Activated effector memory CD4-positive, alpha-beta T cell treated with anti-CD3 and anti-CD28 coated beads, Interleukin-2, amount 50 U/mL, for 16 hours (primary cell): ENCODE data around the gene TRAPPC12.

Experiments
- DNase-seq: peaks from one replicate; pipeline ENCODE4 v3.0.0-alpha.2; 2020

TRAPPC12 gene

GRCh38 chr2:3409627-3410170 lies 30.2 kb downstream of the TRAPPC12 start:
- DNase-seq = no peak

GRCh38 chr2:3411103-3411502 lies 31.6 kb downstream of the TRAPPC12 start:
- no peak for DNase-seq

DNA sequence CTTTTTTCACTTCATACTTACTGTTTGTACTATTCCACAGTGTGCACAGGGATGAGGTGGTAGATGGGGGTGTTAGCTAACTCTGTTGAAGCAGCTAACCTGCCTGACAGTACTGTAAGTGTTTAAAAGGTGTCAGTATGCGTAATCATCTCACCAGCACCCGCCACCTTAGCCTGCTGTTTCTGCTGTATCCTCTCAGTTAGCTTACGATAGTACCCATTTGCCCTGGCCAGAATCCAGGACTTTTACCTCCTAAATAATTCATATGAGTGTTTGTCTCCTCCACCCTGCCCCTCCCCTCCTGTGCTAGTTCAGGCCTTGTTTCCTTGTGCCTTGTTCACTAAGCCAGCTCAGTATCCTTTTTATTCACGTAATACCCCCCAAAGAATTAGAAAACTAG lies 34.2 kb downstream of the TRAPPC12 start:
- DNase-seq = no peak

- no peak for DNase-seq
Observed at GRCh38 chr2:3414133-3414860, 34.8 kb downstream of the TRAPPC12 start.

- no peak for DNase-seq
Observed at GRCh38 chr2:3418766-3419404, 39.4 kb downstream of the TRAPPC12 start.

DNA sequence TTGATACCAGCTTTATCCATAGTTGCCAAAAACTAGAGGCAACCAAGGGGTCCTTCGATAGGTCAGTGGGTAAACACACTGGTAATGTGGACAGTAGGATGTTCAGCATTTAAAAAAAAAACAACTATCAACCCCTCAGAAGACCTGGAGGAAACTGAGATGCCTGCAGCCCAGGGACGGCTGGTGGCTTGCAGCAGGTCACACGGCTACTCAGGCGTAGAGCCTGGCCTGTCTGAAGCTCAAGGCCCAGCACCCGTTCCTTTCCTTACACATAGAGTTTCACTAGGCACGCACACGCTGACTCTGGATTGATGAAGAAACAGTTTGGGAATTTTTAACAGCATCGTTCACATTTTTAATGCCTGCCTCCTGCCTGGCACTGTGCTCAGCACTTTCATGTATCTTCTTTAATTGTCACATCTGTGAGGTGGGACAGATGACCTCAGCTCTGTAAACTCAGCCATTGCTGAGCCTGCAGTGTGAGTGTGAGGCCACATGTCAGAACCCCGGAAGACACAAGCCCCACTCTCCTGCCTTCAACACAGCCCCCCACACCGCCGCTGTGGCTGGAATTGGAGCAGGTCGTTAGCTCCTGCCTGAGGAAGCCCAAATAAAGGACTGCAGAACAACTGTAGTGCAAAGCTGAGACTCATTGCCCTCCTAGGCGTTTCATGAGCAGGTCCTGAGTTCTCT lies 40.7 kb downstream of the TRAPPC12 start:
- no peak for DNase-seq

DNA sequence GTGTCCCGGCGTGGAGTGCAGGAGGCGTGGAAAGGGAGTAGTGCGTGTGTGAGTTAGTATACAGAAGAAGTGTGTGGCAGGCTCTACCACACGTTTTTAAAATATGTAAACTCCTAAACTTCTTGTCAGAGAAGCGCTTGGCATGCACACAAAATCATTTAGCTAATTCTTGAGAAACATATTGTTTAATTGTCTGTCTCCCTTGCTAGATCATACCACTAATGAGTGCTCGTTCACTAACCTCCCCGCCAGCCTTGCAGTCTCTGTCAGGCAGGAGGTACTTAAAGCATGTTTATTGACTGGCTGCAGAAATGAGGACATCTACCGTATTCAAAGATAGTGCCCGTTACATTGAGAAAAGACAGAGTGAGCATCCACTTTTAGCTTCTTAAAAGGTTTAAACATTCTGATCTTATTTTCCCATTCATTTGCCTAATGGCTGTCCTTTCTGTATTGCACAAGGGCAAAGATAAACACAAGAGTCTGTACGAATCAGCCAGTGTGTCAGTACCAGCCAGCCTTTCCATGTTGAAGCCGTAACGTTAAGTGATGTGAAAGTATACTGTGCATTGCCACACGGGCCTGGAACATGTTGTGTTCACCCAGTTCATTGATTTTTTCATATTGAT lies 41.4 kb downstream of the TRAPPC12 start:
- no peak for DNase-seq

DNA sequence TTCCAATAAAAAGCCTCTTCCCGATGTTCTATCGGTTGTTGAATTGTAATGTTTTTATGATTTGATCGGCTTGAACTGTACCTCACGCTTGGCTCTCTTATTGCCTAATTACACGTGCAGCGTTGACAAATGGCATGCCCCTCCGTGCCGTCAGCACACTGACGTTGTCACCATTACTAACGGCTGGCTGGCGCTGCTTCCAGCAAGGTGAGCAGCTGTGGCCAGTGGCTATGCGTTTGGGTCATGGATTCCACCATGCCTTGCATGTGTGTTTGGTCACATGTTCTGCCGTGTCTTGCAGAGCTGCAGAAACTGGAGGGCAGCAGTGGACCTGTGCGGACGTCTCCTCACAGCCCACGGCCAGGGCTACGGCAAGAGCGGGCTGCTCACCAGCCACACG lies 42.1 kb downstream of the TRAPPC12 start:
- DNase-seq = no peak

DNA sequence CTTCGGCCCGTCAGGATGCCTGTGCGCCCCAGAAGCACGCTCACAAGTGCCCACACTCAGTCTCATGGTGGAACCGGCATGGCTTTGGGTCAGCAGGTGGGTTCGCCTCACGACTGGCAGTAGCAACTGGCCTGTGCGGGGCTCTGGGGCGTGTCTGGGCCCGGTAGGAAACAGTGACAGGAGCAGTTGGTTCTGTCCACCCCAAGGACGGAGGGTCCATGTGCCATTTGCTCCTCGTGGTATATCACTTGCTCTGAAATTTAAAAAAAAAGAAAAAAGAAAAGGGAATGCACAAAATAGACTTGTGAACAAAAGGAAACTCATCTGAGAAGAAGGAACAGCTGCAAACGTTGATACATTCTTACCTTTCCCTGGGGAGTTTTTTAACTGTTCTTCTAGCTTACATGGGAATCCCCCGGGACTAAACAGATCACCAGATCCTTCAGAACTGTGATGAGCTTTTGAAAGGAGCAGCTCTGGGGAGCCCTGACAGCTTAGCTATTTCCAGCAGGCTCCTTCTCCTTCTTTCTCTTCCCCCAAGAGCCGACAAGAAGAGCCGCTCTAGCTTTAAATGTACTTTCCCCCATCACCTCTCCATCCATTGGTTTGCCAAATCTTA lies 42.8 kb downstream of the TRAPPC12 start:
- no peak for DNase-seq

- peak; percentile 91 for DNase-seq
Observed at GRCh38 chr2:3423492-3424170, 44.1 kb downstream of the TRAPPC12 start.

DNA sequence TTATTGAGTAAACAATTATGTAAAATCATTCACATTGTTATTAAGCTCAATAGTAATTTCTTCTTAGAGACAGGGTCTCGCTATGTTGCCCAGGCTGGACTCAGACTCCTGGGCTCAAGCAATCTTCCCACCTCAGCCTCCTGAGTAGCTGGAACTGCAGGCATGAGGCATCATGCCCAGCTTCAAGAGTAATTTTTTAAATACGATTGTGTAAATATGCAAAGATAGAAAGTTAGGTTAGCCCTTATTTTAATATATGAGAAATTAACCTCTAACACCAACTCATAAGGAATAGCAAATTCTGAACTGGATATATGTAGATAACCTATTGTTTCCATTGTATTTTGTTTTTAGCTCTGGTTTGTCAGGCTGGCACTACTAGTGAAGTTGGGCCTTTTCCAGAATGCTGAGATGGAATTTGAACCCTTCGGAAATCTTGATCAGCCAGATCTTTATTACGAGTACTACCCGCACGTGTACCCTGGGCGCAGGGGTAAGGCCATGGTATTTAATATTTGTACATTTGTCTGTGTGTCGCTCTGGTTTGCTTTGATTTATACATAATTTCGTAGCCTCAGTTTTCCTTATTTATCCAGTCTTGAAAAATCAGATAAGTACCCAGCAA lies 44.8 kb downstream of the TRAPPC12 start:
- DNase-seq = no peak

DNA sequence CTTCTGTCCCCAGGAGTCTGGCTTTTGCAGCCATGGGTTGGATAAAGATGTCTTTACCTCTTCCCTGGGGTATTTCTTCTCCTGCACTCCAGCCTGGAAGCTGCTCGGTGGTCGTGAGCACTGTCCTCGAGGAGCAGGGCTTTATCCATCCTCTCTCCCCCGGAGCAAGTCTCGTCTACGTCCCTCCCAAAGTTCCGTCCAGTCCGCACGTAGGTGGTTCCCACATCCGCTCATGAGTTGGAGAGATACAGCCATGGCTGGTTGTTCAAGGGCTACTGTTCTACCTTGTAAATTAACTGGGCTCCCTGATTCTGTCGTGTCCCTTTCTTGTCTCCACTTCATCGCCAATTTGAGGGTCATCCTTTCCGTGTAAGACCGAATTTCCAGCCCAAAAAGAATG lies 47.1 kb downstream of the TRAPPC12 start:
- DNase-seq = no peak

GRCh38 chr2:3427272-3427671 lies 47.8 kb downstream of the TRAPPC12 start:
- no peak for DNase-seq

DNA sequence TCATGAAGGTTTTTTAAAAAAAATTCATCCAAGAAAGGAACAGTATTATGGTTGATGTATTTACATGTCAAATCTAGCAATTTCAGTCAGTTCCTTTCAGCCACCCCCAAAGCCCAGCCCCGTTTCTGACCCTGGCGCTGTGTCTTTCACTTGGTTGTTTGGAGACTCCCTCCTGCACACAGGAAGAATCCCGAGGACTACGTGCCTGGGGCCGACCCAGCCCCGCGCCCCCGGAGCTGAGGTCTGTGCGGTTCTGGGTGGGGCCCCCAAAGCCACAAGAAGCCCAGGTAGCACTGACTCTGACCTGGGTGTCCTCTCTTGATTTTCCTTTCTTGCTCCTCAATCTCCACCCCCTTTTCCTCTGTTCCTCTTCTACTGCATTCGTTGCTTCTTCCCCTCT lies 49.1 kb downstream of the TRAPPC12 start:
- no peak for DNase-seq

- no peak for DNase-seq
Observed at GRCh38 chr2:3429066-3429610, 49.6 kb downstream of the TRAPPC12 start.

- no peak for DNase-seq
Observed at GRCh38 chr2:3430172-3430571, 50.7 kb downstream of the TRAPPC12 start.

GRCh38 chr2:3430740-3431490 lies 51.4 kb downstream of the TRAPPC12 start:
- DNase-seq = no peak

- DNase-seq = no peak
Observed at GRCh38 chr2:3432067-3432466, 52.6 kb downstream of the TRAPPC12 start.

- no peak for DNase-seq
Observed at GRCh38 chr2:3432693-3433338, 53.3 kb downstream of the TRAPPC12 start.

DNA sequence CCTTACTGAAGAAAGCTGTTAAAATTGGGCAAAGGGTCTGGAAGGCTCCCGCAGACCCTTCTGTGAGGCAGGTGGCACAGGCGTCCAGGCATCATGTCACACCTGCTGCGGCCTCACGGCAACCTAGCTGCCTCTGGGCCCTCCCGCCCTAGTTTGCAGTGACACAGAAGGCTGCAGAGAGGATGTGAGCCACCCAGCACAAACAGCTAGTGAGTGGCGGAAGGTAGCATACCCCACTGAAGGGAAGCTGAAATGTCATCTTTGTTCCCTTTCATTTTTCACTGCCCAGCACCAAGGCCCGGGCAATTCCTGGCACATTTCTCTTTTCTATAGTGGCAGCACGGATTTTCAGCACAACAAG lies 53.8 kb downstream of the TRAPPC12 start:
- no peak for DNase-seq
